ENCODE data around the gene RNF121. TPM values are rescaled to one million over a fixed set of nuclear protein-coding genes. Genes with fewer than 3 reads are reported as not detected.

RNF121 gene
- total and polyA plus RNA-seq, 2 of the 8 experiments (the other 6 are each of a cell fraction or from before 2014, with no cell fraction given): 39.7 to 51.6 TPM

- no peak for DNase-seq (ENCODE audit: low read depth in 1 of 2, low spot score in 2 of 2)
- FAIRE-seq: no peak
- Histone ChIP-seq H3K23ac (ENCODE audit: insufficient read length) (no peak overlapping the region), H3K27me3 (replicated peaks in 1 of 4; ENCODE audit: control insufficient read depth in 3 of 4, extremely low read depth in 1 of 4, insufficient read depth in 3 of 4, low read length in 3 of 4) (no peaks in the 10 kb centered on the region), H2AFZ (ENCODE audit: low read length) (no peak overlapping the region), H3K23me2 (ENCODE audit: low read depth, low read length) (no peaks in the 10 kb centered on the region), H4K8ac (ENCODE audit: extremely low read depth, insufficient read depth, low read length) (no peak overlapping the region), H2AK5ac (ENCODE audit: low read depth, low read length) (no peak overlapping the region), H3K79me1 (ENCODE audit: low read depth, low read length) (no peaks in the 10 kb centered on the region), H4K91ac (replicated peaks; ENCODE audit: insufficient read length, low read length) (no peak overlapping the region), H3K4me1 (replicated peaks in 1 of 4; ENCODE audit: control insufficient read depth in 3 of 4, insufficient read depth in 4 of 4, low read length in 3 of 4) (no peaks in the 10 kb centered on the region), H3K36me3 (ENCODE audit: control insufficient read depth in 2 of 4, insufficient read depth in 4 of 4, low read length in 3 of 4) (peaks cover 16 to 33% (median 21%) of the 10 kb centered on the region in 4 experiments), H4K5ac (ENCODE audit: insufficient read length, low read depth, low read length) (no peak overlapping the region), H3K14ac (ENCODE audit: insufficient read length) (no peak overlapping the region), H3K18ac (ENCODE audit: extremely low read depth, low read length) (no peak overlapping the region), H3K56ac (replicated peaks; ENCODE audit: insufficient read length, low read depth, low read length) (no peak overlapping the region), H3K27ac (ENCODE audit: low read depth, low read length) (no peak overlapping the region), H2BK5ac (ENCODE audit: low read depth, low read length) (no peak overlapping the region), H3K9me3 (ENCODE audit: insufficient read depth in 2 of 2, low read depth in 1 of 2, low read length in 1 of 2) (no peaks in the 10 kb centered on the region), H2BK12ac (ENCODE audit: low read depth, low read length) (no peak overlapping the region), H2BK120ac (replicated peaks; ENCODE audit: low read depth, low read length) (no peak overlapping the region), H2BK20ac (ENCODE audit: low read length) (no peak overlapping the region), H3K79me2 (ENCODE audit: control insufficient read depth in 1 of 2, insufficient read depth in 2 of 2, low read length in 2 of 2) (no peaks in the 10 kb centered on the region; a peak in 1 of 4 replicates), H3K4ac (replicated peaks; ENCODE audit: insufficient read length, low read depth, low read length) (no peak overlapping the region), H2BK15ac (ENCODE audit: low read length) (no peak overlapping the region), H3K4me3 (ENCODE audit: extremely low read depth in 1 of 4, insufficient read depth in 2 of 4, low read depth in 3 of 4, low read length in 4 of 4) (no peak overlapping the region), H3K9ac (replicated peaks in 1 of 4; ENCODE audit: extremely low read depth in 1 of 4, low read depth in 3 of 4, low read length in 3 of 4) (no peak overlapping the region), H3K4me2 (ENCODE audit: insufficient read depth in 1 of 2, low read depth in 2 of 2, low read length in 2 of 2) (no peak overlapping the region), H4K20me1 (replicated peaks in 1 of 2; ENCODE audit: control insufficient read depth in 1 of 2, insufficient read depth in 2 of 2, low read length in 2 of 2) (peaks cover 17 to 18% of the 10 kb centered on the region in 2 experiments)
- POLR2A ChIA-PET (ENCODE audit: partially characterized antibody): interaction anchor here (0.7 to 1.8 kb wide), 5 partner anchors 8 to 223 kb away, joined by 3 to 6 read pairs (median 4); no protein-coding TSS in a partner anchor
- 91% methylated on average over 8 of the region's 8 CpGs; no CpG with 5 or more reads in 1 of the 2 experiments for WGBS, 2 experiments (ENCODE audit: extremely low coverage in 1 of 2, insufficient coverage in 1 of 2, insufficient read length in 1 of 2, insufficient replicate concordance in 2 of 2, low coverage in 1 of 2, low lambda C conversion rate in 2 of 2, missing lambda C conversion rate in 1 of 2)
- CTCF ChIA-PET (ENCODE audit: partially characterized antibody): interaction anchor here (0.6 to 3.7 kb wide), 4 partner anchors 9 to 22 kb away, joined by 3 to 18 read pairs (median 13); no protein-coding TSS in a partner anchor
- TF ChIP-seq MAX (IDR thresholded peaks at IDR 0.05): no peak
- TF ChIP-seq NRF1 (IDR thresholded peaks at IDR 0.05; ENCODE audit: low read depth, low read length): no peak
- TF ChIP-seq GABPA (IDR thresholded peaks at IDR 0.05; ENCODE audit: borderline replicate concordance, insufficient read depth, low read length): no peak
- TF ChIP-seq NANOG (IDR thresholded peaks at IDR 0.05; ENCODE audit: insufficient read depth, low read depth, low read length, poor library complexity, severe bottlenecking): no peak
- no peak for TF ChIP-seq FOSL1 (IDR thresholded peaks at IDR 0.05; ENCODE audit: insufficient read depth, low read depth, low read length)
- no peak for TF ChIP-seq SRF (IDR thresholded peaks at IDR 0.05; ENCODE audit: low read depth, low read length)
- TF ChIP-seq TEAD4 (IDR thresholded peaks at IDR 0.05; ENCODE audit: low read depth, low read length): no peak
- TF ChIP-seq JUND (IDR thresholded peaks at IDR 0.05; ENCODE audit: low read length): no peak
- TF ChIP-seq KDM1A (IDR thresholded peaks at IDR 0.05; ENCODE audit: borderline replicate concordance, low read length): no peak
- no peak for TF ChIP-seq TAF1 (IDR thresholded peaks at IDR 0.05; ENCODE audit: low read depth, low read length)
- TF ChIP-seq CHD2 (IDR thresholded peaks at IDR 0.05; ENCODE audit: low read length): no peak
- no peak for TF ChIP-seq CTBP2 (IDR thresholded peaks at IDR 0.05; ENCODE audit: borderline replicate concordance, insufficient read depth, insufficient read length, low read length)
These were observed 71.0 kb downstream of the RNF121 start for GRCh38 chr11:71999798-72000197.

Measured in H1 (cell line).